Measurements from ENCODE around the gene ZBTB4.

The ZBTB4 gene

DNA sequence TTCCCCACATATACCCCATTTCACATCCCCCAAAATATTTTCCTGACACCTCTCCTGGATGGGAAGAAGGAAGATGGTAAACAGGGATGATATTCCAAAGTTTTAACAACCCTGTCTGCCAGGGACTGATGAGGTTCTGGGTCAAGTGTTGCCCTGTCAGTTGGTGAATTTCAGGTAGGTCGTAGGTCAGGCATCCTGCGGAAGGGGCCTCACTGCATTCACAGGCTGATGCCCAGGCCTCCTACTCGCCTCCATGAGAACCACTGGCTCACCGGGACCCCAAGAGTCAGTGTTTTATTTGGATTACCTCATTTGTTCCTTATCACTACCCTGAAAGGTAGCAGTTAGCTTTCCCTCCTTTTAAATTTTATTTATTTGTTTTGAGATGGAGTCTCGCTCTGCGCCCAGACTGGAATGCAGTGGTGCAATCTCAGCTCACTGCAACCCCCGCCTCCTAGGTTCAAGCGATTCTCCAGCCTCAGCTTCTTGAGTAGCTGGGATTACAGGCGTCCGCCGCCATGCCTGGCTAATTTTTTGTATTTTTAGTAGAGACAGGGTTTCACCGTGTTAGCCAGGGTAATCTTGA is 10.5 kb downstream of the ZBTB4 start:
- DNase-seq (ENCODE audit: low spot score), result no peak

- no peak for DNase-seq (ENCODE audit: low spot score)
These were observed 11.1 kb downstream of the ZBTB4 start for GRCh38 chr17:7468290-7468689.

GRCh38 chr17:7467498-7467897 is 11.9 kb downstream of the ZBTB4 start:
- DNase-seq (ENCODE audit: low spot score), result no peak

- no peak for DNase-seq (ENCODE audit: low spot score)
These were observed 12.6 kb downstream of the ZBTB4 start for GRCh38 chr17:7466639-7467341.

DNA sequence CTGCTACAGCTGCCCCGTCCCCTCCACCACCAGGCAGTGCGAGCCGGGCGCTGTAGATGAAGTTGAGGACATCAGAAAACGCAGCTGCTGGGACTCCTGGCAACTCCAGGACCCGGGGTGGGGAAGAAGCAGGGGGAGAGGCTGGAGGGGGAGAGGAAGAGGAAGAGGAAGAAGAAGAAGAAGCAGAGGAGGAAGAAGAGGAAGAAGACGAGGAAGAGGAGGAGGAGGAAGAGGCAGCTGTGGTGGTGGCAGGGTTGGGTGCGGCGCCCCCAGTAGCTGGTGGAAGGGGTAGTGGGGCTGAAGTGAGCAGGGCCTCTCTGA is 13.2 kb downstream of the ZBTB4 start:
- DNase-seq (ENCODE audit: low spot score), result no peak

DNA sequence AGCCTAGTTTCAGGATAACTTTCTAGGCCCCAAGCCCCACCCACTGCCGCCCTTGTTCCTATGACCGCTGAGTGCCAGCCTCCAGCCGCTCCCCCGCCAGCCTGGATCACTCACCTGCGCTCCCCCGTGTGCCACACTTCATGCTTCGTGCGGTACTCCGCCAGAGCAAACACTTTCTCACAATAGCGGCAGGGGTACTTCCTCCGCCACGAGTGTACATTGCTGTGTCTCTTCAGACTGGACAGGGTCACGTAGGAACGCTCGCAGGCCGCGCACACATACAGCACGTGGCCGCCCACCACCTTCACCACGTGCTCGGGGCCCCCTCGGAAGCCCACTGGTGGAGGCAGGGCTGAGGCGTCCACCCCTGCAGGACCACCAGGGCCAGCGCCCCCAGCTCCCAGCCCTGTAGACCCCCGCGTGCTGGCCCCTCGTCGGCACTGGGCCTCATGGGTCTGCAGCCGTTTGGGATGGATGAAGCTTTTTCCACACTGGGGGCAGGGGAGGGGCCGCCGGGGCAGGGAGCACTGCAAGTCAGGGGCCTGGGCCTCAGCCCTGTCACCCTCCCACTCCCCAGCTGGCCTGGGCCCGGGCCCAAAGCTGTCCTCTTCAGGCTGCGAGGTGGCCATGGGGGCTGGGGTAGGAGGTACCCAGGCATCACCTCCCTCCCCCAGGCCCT is 13.7 kb downstream of the ZBTB4 start:
- DNase-seq (ENCODE audit: low spot score), result no peak

DNA sequence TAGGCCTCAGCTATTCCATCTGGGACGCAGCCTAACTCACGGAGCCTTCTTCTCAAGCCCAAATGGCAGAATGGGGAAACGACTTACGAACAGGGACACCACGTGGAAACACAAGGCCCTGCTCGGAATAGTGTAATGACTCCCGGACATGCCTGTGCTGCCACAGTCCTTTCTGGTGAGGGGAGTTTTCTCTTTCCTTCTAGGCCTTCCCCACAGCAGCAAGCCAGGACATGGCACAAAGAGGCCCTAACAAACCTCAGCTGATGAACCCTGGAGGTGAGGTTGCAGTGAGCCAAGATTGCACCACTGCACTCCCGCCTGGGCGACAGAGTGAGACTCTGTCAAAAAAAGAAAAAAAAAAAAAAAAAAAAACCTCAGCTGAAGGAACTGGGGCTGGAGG is 15.3 kb downstream of the ZBTB4 start:
- no peak for DNase-seq (ENCODE audit: low spot score)

DNA sequence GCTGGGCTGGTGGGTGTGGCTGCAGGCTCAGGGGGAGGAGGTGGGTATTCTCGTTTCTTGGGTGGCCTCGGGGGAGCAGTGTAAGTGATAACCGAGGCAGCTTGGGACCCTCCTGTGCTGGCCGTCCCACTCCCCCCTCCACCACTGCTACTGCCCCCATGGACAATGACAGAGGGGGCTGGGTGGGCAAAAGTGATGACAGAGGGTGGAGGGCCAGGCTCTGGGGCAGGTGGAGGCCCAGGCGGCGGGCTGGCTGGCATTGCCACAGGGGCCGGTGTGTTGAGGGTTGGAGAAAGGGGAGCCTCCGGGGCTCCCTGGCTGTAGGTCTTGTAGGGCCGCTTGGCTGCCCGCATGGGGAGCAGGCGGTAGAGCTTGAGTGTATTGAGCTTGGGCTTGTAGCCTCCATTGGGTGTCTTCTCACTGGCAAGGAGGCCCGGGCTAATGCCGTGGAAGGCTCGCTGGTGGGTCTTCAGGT is 16.0 kb downstream of the ZBTB4 start:
- DNase-seq (ENCODE audit: low spot score), result no peak

DNA sequence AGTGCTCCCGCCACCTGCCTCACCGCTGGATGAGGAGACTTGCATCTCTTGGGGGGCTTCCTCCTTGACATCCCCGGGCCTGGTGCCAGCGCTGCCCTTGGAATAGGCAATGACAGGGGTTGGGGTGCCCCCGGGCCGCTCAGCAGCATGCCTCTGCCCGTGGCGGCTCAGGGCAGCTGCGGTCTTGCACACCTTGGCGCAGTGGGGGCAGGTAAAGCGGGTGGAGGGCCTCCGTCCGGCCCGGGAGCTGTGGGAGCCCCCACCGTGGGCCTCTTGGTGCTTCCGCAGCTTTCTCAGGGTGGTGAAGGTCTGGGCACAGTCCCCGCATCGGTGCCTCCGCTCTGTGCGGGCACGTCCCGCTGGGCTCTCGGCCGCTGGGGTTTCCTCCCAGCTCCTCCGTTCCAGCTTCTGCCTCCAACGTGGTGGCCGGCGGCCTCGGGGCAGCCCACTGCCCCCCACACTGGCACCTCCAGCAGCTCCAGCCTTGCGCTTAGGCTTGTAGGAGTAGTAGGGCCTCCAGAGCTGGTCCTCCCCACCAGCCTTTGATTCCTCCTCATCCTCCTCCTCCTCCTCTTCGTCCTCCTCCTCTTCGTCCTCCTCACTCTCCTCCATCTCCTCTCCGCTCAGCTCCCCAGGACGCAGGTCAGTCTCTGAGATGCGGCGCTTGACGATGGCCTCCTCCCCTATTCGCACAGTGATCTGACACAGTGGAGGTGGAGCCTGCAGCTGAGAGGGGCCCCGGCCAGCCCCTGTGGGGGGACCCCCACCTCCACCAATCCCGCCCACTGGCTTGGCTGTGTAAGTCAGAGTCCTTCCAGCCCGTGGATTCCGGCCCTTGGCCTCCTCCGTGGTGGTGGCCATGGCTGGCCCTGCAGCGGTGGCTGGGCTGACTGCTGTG is 16.7 kb downstream of the ZBTB4 start:
- no peak for DNase-seq (ENCODE audit: low spot score)

- DNase-seq (ENCODE audit: low spot score), result no peak
These were observed 18.4 kb downstream of the ZBTB4 start for GRCh38 chr17:7460850-7461660.

DNA sequence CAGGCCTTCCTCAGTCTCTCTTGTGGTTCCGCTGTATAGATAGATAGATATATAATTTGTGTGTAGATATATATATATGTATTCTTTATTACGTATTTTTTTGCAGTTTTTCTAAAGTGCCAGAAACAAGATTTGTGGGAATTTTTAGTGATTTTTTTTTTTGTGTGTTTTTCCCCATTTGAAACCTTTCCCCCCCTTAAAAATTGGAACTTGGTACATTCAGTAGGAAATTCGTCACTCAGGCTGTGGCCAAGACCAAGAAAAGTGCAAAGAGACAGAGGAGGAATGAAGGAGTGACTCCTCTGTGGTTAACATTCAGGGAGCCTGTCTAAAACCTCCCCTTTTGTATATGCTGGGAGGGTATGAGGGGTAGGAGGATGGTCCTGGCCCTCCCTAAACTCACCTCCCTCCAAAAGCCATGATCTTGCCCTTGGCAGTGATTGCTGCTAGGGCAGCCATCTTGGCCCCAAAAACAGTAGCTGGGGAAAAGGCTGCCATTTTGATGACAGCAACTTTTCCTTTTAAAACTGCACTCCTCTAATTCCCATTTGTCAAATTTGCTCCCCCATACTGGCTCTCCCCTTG is 19.4 kb downstream of the ZBTB4 start:
- DNase-seq (ENCODE audit: low spot score), result no peak

- DNase-seq (ENCODE audit: low spot score), result no peak
These were observed 31.0 kb downstream of the ZBTB4 start for GRCh38 chr17:7448461-7448860.

DNA sequence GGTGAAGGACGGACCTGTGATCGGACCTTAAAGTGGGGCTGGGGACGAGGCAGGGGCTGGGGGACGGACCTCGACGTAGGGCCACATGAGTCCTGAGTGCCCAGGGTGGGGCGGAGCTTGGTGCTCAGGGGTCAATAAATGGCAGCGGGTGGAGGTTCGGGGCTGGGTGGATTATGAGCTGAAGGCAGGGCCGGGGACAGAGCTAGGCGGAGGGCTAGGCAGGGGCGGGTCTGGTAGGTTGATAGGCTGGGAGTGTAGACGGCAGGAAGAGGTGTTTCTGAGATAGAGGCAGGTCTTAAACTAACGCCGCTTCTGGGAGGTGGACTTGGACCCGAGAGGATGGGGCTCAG is 33.8 kb downstream of the ZBTB4 start:
- no peak for DNase-seq (ENCODE audit: low spot score)

DNA sequence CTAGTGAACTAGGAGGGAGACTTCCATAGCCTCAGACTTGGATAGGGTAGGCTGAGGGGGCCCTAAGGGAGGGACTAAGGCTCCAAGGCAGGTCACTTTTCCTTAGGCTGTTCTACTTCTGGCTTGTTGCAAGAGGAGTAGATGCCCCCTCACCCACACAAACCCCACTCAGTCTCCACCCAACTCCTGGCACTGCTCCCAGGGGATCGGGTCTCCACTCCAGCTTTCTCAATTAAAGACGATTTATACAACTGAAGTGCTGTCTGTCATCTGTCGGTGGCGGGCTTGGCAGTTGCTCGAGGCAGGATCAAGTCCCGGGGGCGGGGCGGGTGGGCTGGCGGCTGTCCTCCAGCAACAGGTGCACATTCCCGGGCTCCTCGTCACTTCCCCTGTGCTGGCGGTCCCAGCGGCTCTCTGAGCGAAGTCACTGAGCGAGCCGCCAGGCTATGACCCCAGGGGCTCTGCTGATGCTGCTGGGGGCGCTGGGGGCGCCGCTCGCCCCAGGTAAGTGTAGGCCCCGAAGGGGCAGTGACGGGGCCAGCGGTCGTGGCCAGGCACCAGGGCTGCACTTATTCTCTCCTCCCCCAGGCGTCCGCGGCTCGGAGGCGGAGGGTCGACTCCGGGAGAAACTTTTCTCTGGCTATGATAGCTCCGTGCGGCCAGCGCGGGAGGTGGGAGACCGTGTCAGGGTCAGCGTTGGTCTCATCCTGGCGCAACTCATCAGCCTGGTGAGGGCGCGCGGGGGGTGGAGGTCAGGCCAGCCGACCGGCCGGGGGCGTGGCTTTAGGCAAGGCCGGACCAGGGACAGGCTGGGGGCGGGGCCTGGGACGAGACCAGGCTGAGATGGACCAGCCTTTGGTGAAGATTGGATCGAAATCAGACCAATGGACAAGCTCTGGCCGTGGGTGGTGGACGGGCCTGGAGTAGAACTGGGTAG is 34.5 kb downstream of the ZBTB4 start, which contains the start of gene CHRNB1:
Gene CHRNB1, plus strand, starts transcription at position 380 of the 937 bp plus-strand sequence. Its CDS starts 67 bp downstream, at position 447.
- DNase-seq (ENCODE audit: low spot score), result peak; percentile 66

DNA sequence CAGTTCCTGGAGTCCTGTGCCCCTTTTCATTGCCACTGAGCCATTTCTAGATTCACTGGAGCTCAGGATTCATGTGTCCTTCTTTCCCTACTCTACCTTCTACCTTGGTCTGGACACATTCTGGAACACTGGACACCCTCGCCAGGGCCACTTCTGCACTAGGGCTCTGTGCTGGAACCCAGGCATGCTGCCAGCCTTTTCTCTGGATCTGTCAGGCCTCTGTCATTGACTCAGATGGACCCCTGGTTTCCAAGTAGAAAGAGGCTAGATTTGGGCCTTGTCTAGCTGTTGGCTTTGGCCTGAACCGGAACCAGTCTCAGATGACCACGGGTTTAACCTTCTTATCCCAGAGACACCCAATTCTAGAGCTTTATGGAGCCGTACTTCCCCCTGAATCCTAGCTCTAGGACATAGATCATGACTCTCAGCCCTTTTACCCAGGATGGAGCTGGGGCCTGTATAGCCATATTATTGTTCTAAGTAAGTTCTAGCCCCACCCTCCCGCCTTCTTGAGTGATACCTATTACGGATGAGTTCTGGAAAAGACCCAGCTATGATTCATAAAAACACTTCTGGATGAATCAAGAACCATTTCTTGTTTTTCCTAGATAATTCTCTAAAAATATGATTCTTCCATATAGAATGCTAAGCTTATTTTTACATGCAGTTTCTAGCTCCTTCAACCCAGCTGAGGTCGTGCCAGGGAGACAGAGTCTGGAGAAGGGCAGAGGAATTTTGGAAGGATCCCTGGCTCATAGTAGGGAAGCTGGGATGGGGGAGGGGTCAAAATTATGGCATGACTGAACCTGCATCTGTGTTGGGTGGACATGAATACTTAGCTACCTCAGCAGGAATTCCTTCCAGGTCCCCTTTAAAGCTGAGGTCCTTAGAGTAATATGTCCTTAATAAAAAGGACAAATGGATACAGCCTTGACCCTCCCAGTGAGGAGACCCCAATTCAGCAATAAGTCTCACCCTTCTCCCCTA is 35.6 kb downstream of the ZBTB4 start:
- DNase-seq (ENCODE audit: low spot score), result no peak

GRCh38 chr17:7442142-7442541 is 37.3 kb downstream of the ZBTB4 start:
- DNase-seq (ENCODE audit: low spot score), result no peak

DNA sequence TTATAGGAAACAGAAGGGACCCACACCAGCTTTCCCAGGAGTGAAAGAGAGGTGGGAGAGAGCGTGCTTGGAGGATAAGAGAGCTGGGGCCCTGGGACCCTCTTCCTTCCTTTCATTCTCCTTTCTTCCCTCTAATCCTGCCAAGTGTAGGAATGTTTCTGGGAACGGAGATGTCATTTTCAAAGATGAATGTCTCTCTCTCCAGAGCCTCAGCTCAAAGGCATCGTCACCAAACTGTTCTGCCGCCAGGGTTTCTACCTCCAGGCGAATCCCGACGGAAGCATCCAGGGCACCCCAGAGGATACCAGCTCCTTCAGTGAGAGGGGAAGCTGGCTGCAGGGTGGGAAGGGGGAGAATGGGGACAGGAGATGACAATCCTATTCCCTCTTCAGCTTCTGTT is 38.2 kb downstream of the ZBTB4 start:
- DNase-seq (ENCODE audit: low spot score), result no peak

GRCh38 chr17:7440834-7441195 is 38.6 kb downstream of the ZBTB4 start:
- DNase-seq (ENCODE audit: low spot score), result no peak

Measured in AG08395 (cell line).